Hepatocyte (in vitro differentiated cells): ENCODE results near the gene ZNF341. TPM values are rescaled to one million over a fixed set of nuclear protein-coding genes. Genes with fewer than 3 reads are reported as not detected.

ENCODE experiments used
- DNase-seq: peaks from one replicate; pipeline ENCODE4 v3.0.0-alpha.2; 2016; ENCODE audit warnings: low spot score
- H2AFZ ChIP-seq: fragments of 200-600 bp; sonication (generic); 2 replicates; pipeline ENCODE4 v1.6.0; 2016; ENCODE audit warnings: antibody characterized with exemption, mild to moderate bottlenecking
- H3K27ac ChIP-seq: fragments of 200-600 bp; sonication (generic); 2 replicates; pipeline ENCODE4 v1.5.1; 2016; ENCODE audit warnings: mild to moderate bottlenecking
- H3K27me3 ChIP-seq: fragments of 200-600 bp; sonication (generic); 2 replicates; pipeline ENCODE4 v1.6.1; 2016
- H3K36me3 ChIP-seq: fragments of 200-600 bp; sonication (generic); replicated peaks from 2 replicates; pipeline ENCODE4 v1.5.1; 2016; ENCODE audit warnings: low read depth; ENCODE audit not compliant: insufficient read depth
- H3K4me1 ChIP-seq: fragments of 200-600 bp; sonication (generic); 2 replicates; pipeline ENCODE4 v1.5.1; 2016; ENCODE audit warnings: mild to moderate bottlenecking, moderate library complexity; ENCODE audit not compliant: insufficient read depth
- H3K4me2 ChIP-seq: fragments of 200-600 bp; sonication (generic); 2 replicates; pipeline ENCODE4 v1.6.0; 2016
- H3K4me3 ChIP-seq: fragments of 200-600 bp; sonication (generic); 2 replicates; pipeline ENCODE4 v1.5.1; 2016; ENCODE audit warnings: mild to moderate bottlenecking
- H3K79me2 ChIP-seq: fragments of 200-600 bp; sonication (generic); 2 replicates; pipeline ENCODE4 v1.6.0; 2017; ENCODE audit warnings: mild to moderate bottlenecking
- H3K9me2 ChIP-seq: fragments of 200-600 bp; sonication (generic); replicated peaks from 2 replicates; pipeline ENCODE4 v1.6.0; 2017; ENCODE audit warnings: mild to moderate bottlenecking; ENCODE audit not compliant: insufficient read depth
- H3K9me3 ChIP-seq: fragments of 200-600 bp; sonication (generic); 2 replicates; pipeline ENCODE4 v1.5.1; 2016; ENCODE audit warnings: low read depth, mild to moderate bottlenecking
- H4K20me1 ChIP-seq: fragments of 200-600 bp; sonication (generic); 2 replicates; pipeline ENCODE4 v1.6.0; 2016; ENCODE audit warnings: mild to moderate bottlenecking; ENCODE audit not compliant: insufficient read depth, poor library complexity, severe bottlenecking
- EZH2 ChIP-seq: fragments of 200-600 bp; sonication (generic); IDR thresholded peaks from 2 replicates; pipeline ENCODE4 v1.6.1; 2016; ENCODE audit warnings: antibody characterized with exemption, mild to moderate bottlenecking, borderline replicate concordance
- EZH2phosphoT487 ChIP-seq: fragments of 200-600 bp; sonication (generic); IDR thresholded peaks from one replicate; pipeline ENCODE4 v1.6.1; 2018; ENCODE audit warnings: antibody characterized with exemption, mild to moderate bottlenecking, low read depth, moderate library complexity; ENCODE audit not compliant: unreplicated experiment, severe bottlenecking
- WGBS: methylation state at CpG from one replicate; pipeline ENCODE4 v1.1.6; 2016; ENCODE audit warnings: low lambda C conversion rate; ENCODE audit errors: missing lambda C conversion rate; 5-methylcytosine and 5-hydroxymethylcytosine counted together
- polyA plus RNA-seq: library from polyadenylated mRNA; unstranded; fragments of >200 nt; fragmentation: Nextera tagmentation; extraction: Ambion mirVana; gene quantifications from 2 replicates; pipeline ENCODE4 v1.2.1, GENCODE V29; 2016
- total RNA-seq: library from RNA; depleted of rRNA; stranded (reverse); fragments of >200 nt; gene quantifications from 2 replicates; pipeline ENCODE4 v1.2.3, GENCODE V29; 2014
- TF ChIP-seq, protein P1 (sequence below): fragments of 200-600 bp; sonication (generic); IDR thresholded peaks from 2 replicates; pipeline ENCODE4 v1.5.1; 2016; ENCODE audit warnings: antibody characterized with exemption, mild to moderate bottlenecking; ENCODE audit not compliant: poor library complexity

The ZNF341 gene
- total and polyA plus RNA-seq, 2 experiments from 2014 or later = 2.3 to 3.6 TPM

DNA sequence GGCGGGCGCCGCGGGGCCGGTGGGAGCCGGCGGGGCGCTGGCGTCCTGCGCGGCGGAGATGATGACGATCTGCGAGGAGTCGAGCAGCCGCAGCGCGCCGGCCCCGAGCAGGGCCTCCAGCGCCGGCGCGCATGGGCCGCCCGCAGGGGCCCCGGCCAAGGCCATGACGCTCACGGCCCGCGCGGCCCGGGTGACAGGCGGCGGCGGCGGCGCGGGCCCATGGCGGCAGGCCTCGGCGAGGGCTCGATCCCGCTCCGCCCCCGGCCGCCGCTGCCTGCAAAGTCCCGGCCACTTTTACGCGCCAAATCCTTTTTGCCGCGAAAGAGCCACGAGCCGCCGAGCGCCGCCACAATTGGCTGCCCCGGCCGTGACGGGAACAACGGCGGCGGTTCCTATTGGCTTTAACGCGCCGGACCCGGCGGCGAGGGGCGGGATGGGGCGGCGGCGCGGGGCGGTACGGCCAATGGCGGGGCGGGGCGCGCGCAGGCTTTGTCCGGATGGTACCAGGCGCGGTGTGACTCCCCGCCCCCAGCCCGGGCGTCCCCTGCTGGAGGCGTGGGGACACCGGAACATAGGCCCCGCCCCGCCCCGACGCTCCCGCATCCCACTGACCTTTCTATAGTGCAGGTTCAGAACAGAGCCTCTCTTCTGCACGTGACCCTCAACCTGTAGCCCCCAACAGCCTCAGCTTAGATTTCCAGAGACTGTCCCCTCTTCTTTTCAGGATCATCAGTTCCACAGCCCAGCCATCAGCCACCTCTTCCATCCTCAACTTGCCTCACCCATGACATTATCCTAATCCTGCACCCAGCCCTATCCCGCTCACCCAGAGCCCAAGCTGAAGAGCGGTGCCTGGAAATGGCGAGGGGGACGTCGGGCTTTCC, 45.5 kb upstream of the ZNF341 start, which contains the start of gene E2F1:
Gene E2F1 (minus strand): TSS at position 286 of the 884 bp plus-strand sequence. CDS start 121 bp downstream, at position 165.
- Histone ChIP-seq H3K9me3 (no peaks in the 10 kb centered on the region), H3K9me2 (no peaks in the 10 kb centered on the region), H3K27ac (peak within 1 kb of the TSS; percentile 34), H3K4me1 (peaks cover 11% of the 10 kb centered on the region), H3K4me3 (peak within 1 kb of the TSS; percentile 24), H3K79me2 (peaks cover 30% of the 10 kb centered on the region), H3K36me3 (no peaks in the 10 kb centered on the region), H3K27me3 (no peaks in the 10 kb centered on the region), H4K20me1 (no peaks in the 10 kb centered on the region), H2AFZ (peak within 1 kb of the TSS; percentile 69), H3K4me2 (peak within 1 kb of the TSS; percentile 91)
- DNase-seq = peak; percentile 99
- 4% methylated on average over 69 of the region's 101 CpGs for WGBS
- TF ChIP-seq EZH2phosphoT487 = no peak
- TF ChIP-seq, protein P1, sequence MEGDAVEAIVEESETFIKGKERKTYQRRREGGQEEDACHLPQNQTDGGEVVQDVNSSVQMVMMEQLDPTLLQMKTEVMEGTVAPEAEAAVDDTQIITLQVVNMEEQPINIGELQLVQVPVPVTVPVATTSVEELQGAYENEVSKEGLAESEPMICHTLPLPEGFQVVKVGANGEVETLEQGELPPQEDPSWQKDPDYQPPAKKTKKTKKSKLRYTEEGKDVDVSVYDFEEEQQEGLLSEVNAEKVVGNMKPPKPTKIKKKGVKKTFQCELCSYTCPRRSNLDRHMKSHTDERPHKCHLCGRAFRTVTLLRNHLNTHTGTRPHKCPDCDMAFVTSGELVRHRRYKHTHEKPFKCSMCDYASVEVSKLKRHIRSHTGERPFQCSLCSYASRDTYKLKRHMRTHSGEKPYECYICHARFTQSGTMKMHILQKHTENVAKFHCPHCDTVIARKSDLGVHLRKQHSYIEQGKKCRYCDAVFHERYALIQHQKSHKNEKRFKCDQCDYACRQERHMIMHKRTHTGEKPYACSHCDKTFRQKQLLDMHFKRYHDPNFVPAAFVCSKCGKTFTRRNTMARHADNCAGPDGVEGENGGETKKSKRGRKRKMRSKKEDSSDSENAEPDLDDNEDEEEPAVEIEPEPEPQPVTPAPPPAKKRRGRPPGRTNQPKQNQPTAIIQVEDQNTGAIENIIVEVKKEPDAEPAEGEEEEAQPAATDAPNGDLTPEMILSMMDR = peak; percentile 36

GRCh38 chr20:33686984-33687366, 44.8 kb upstream of the ZNF341 start:
- Histone ChIP-seq H3K4me1 (peaks cover 11% of the 10 kb centered on the region), H3K4me2 (peak overlapping the region; percentile 72), H2AFZ (peak overlapping the region; percentile 69), H3K27ac (no peak overlapping the region), H3K27me3 (no peaks in the 10 kb centered on the region), H4K20me1 (no peaks in the 10 kb centered on the region), H3K36me3 (no peaks in the 10 kb centered on the region), H3K9me2 (no peaks in the 10 kb centered on the region), H3K4me3 (no peak overlapping the region), H3K9me3 (no peaks in the 10 kb centered on the region), H3K79me2 (peaks cover 30% of the 10 kb centered on the region)
- DNase-seq = no peak
- TF ChIP-seq, protein P1 = no peak
- TF ChIP-seq EZH2 = no peak
- no peak for TF ChIP-seq EZH2phosphoT487
- WGBS = 89% methylated on average over 14 of the region's 14 CpGs

- H3K79me2 ChIP-seq = peaks cover 26% of the 10 kb centered on the region
- H3K36me3 ChIP-seq = no peaks in the 10 kb centered on the region
- H3K4me2 ChIP-seq = no peak overlapping the region
- H3K9me3 ChIP-seq = no peaks in the 10 kb centered on the region
- H3K27me3 ChIP-seq = no peaks in the 10 kb centered on the region
- H2AFZ ChIP-seq = no peak overlapping the region
- H3K27ac ChIP-seq = no peak overlapping the region
- peaks cover 11% of the 10 kb centered on the region for H3K4me1 ChIP-seq
- H3K4me3 ChIP-seq = no peak overlapping the region
- H3K9me2 ChIP-seq = no peaks in the 10 kb centered on the region
- TF ChIP-seq EZH2phosphoT487 = no peak
- TF ChIP-seq, protein P1 = no peak
- TF ChIP-seq EZH2 = no peak
- no peaks in the 10 kb centered on the region for H4K20me1 ChIP-seq
- 89% methylated on average over 8 of the region's 8 CpGs for whole genome bisulfite sequencing
- peak; percentile 18 for DNase-seq
These were observed 44.4 kb upstream of the ZNF341 start for GRCh38 chr20:33687370-33687915.
